NT2/D1 (cell line): ENCODE data around the gene TDRD5.
"Not testable (repeated sequence)": the region's sequence is repeated elsewhere in the genome, so short reads cannot be mapped to it uniquely, and the experiment has no call there.

Experiments
- SUZ12 ChIP-seq: IDR thresholded peaks from 2 replicates; pipeline ENCODE4 v1.6.1; 2011; ENCODE audit not compliant: insufficient read length, insufficient read depth; ENCODE audit errors: extremely low read depth
- YY1 ChIP-seq: IDR thresholded peaks from 2 replicates; pipeline ENCODE4 v1.6.1; 2011; ENCODE audit not compliant: insufficient read length, insufficient read depth
- ZNF274 ChIP-seq: IDR thresholded peaks from 2 replicates; pipeline ENCODE4 v1.6.1; 2011; ENCODE audit warnings: mild to moderate bottlenecking, low read depth, low read length

- not testable (repeated sequence) for TF ChIP-seq SUZ12, YY1, ZNF274
Observed at GRCh38 chr1:179694530-179694929, 102.9 kb downstream of the TDRD5 start.
